COLO668 (cell line): ENCODE measurements around the gene METTL26.
A peak's percentile ranks its signal among the peaks of the same experiment; 100 is the strongest.

Source experiments
- DNase-seq: peaks from one replicate; lab custom pipeline; 2025; ENCODE audit not compliant: unreplicated experiment; lab: John Stamatoyannopoulos, UW

The METTL26 gene

GRCh38 chr16:660132-660458 lies 24.0 kb upstream of the METTL26 start:
- DNase-seq = no peak

- DNase-seq = no peak
Measured at GRCh38 chr16:659618-660017, 23.5 kb upstream of the METTL26 start.

GRCh38 chr16:658679-659571 lies 22.8 kb upstream of the METTL26 start:
- DNase-seq = no peak

- DNase-seq = no peak
Measured at GRCh38 chr16:657487-657886, 21.4 kb upstream of the METTL26 start.

- no peak for DNase-seq
Measured at GRCh38 chr16:654034-654433, 17.9 kb upstream of the METTL26 start.

- DNase-seq = no peak
Measured at GRCh38 chr16:652454-653305, 16.6 kb upstream of the METTL26 start.

- DNase-seq = no peak
Measured at GRCh38 chr16:651844-652243, 15.7 kb upstream of the METTL26 start.

GRCh38 chr16:649631-650030 lies 13.5 kb upstream of the METTL26 start:
- peak; percentile 55 for DNase-seq

- DNase-seq = peak; percentile 97
Measured at GRCh38 chr16:648781-649589, 12.9 kb upstream of the METTL26 start, which contains the start of gene WDR90. Gene WDR90 (plus strand): TSS chr16:649365. CDS start chr16:649417, 52 bp downstream.

- peak; percentile 79 for DNase-seq
Measured at GRCh38 chr16:648071-648780, 12.1 kb upstream of the METTL26 start.

GRCh38 chr16:647173-647902 lies 11.2 kb upstream of the METTL26 start:
- peak; percentile 48 for DNase-seq

GRCh38 chr16:646679-647172 lies 10.6 kb upstream of the METTL26 start:
- DNase-seq = no peak

GRCh38 chr16:645852-646678 lies 10.0 kb upstream of the METTL26 start:
- peak; percentile 22 for DNase-seq

- no peak for DNase-seq
Measured at GRCh38 chr16:644556-644955, 8.5 kb upstream of the METTL26 start.

- DNase-seq = peak; percentile 26
Measured at GRCh38 chr16:643050-643368, 6.9 kb upstream of the METTL26 start.

GRCh38 chr16:642189-643049 lies 6.3 kb upstream of the METTL26 start:
- peak; percentile 79 for DNase-seq

- peak; percentile 92 for DNase-seq
Measured at GRCh38 chr16:641326-642188, 5.5 kb upstream of the METTL26 start, which contains the start of gene MCRIP2. Gene MCRIP2 (plus strand): TSS chr16:641828. CDS start chr16:641992, 164 bp downstream.
